Heart right ventricle (tissue), 16 donors: ENCODE results near the gene CWC27. TPM values are rescaled to one million over a fixed set of nuclear protein-coding genes. Genes with fewer than 3 reads are reported as not detected.

Source experiments
- ATAC-seq, 8 donors: fragments of 200-7000 bp; cut with Tn5 transposase; one replicate each; pipeline ENCODE4 v1.9.1; 2020; ENCODE audit warnings: mild to moderate bottlenecking in 8 of 8, moderate library complexity in 8 of 8, moderate number of reproducible peaks in 1 of 8
- DNase-seq, 2 donors: peaks; one replicate each; pipeline ENCODE4 v3.0.0-alpha.2; 2020
- H3K27ac ChIP-seq, 10 donors: fragments of 200-600 bp; sonication (generic) in 2 of 10; one replicate each; pipeline versions ENCODE4 v1.5.0 to v1.8.0; 2020 to 2022; ENCODE audit warnings: mild to moderate bottlenecking in 3 of 10
- H3K27me3 ChIP-seq, 7 donors: fragments of 200-600 bp; one replicate each; pipeline ENCODE4 v1.8.0; 2021 to 2022; ENCODE audit warnings: mild to moderate bottlenecking in 2 of 7
- H3K36me3 ChIP-seq, 9 donors: fragments of 200-600 bp; sonication (generic) in 1 of 9; one replicate each; pipeline versions ENCODE4 v1.5.0 to v1.8.0; 2020 to 2022; ENCODE audit warnings: mild to moderate bottlenecking in 2 of 9
- H3K4me1 ChIP-seq, 9 donors: fragments of 200-600 bp; sonication (generic) in 1 of 9; one replicate each; pipeline versions ENCODE4 v1.5.0 to v1.8.0; 2020 to 2022; ENCODE audit warnings: mild to moderate bottlenecking in 4 of 9
- H3K4me3 ChIP-seq, 10 donors: fragments of 200-600 bp; sonication (generic) in 2 of 10; one replicate each; pipeline versions ENCODE4 v1.5.0 to v1.8.0; 2020 to 2022; ENCODE audit warnings: mild to moderate bottlenecking in 7 of 10, moderate library complexity in 2 of 10
- H3K9me3 ChIP-seq, 11 donors: fragments of 200-600 bp in 10 of 11; sonication (generic) in 2 of 11; one replicate each; pipeline versions ENCODE4 v1.5.0 to v1.8.0; 2013 to 2022; ENCODE audit warnings: mild to moderate bottlenecking in 2 of 11, control low read depth in 1 of 11, moderate library complexity in 1 of 11
- WGBS, 2 donors: extraction: QIAGEN DNeasy Blood & Tissue Kit; methylation state at CpG; one replicate each; pipeline ENCODE4 v1.1.7; 2013; ENCODE audit warnings: inconsistent platforms in 1 of 2; 5-methylcytosine and 5-hydroxymethylcytosine counted together
- intact Hi-C, 10 donors: fragments of 100-400 bp; cut with DNase I; formaldehyde crosslinking; loops; one replicate each; pipeline versions ENCODE4 v1.11.1 to v1.14.2; 2022
- polyA plus RNA-seq, 2 donors: library from polyadenylated mRNA; stranded (reverse); fragments of 200-250 nt; gene quantifications; one replicate each; pipeline ENCODE4 v1.2.3, GENCODE V29; 2013
- total RNA-seq, 10 donors: library from RNA; stranded (reverse); fragmentation: NEBNext Ultra II Directional in 3 of 10; extraction: Animal tissue kit (Norgen Biotek cat#: 25700) in 3 of 10; gene quantifications; one replicate each; pipeline versions ENCODE4 v1.2.1 to v1.2.4, GENCODE V29; 2021 to 2023
- TF ChIP-seq, protein P1 (sequence below), 9 donors: fragments of 200-600 bp; sonication (generic) in 2 of 9; IDR thresholded peaks; one replicate each; pipeline versions ENCODE4 v1.5.0 to v1.8.0; 2021 to 2022; ENCODE audit warnings: antibody characterized with exemption in 9 of 9, mild to moderate bottlenecking in 5 of 9, moderate library complexity in 1 of 9
- donor health status: Arrhythmogenic right ventricular cardiomyopathy.
- donor health status: ischemic (EF 13 %, LVEDD 7.1; RV severe dilation, severe dysfunction).
- donor health status: healthy with polysubstance abuse.
- donor health status: DM: no; HTN: yes; CAD: no.
- donor health status: DM: no; HTN: no; CAD: no.
- donor health status: ischemic (EF 25% LVEDD 6.9; RV normal size, moderate dysfunction).
- donor health status: ischemic (EF 25% LVEDD 5.7; RV mildly dilated, moderate dysfunction).
- donor health status: healthy.
- donor health status: DM: yes; HTN: yes; CAD: no.
- donor health status: Ischemic cardiomyopathy.
- donor health status: ischemic (EF 35%, LVEDD 5.7; RV mildly dilated, moderate dysfunction).
- donor health status: nonischemic (EF 11% LVEDD 7.7; RV severe dilation, severe dysfunction).
- donor health status: DM: yes; HTN: yes; CAD: no.
- donor health status: PGD.
- donor health status: ischemic (EF 29% LVEDD 5.4; RV normal size, mild dysfunction).
- donor health status: nonischemic (EF 23%, LVEDD 6.1; RV moderate dilation, normal function).

CWC27 gene
- total and polyA plus RNA-seq, 12 donors, result 18.7 to 32.1 (median 23.5) TPM

DNA sequence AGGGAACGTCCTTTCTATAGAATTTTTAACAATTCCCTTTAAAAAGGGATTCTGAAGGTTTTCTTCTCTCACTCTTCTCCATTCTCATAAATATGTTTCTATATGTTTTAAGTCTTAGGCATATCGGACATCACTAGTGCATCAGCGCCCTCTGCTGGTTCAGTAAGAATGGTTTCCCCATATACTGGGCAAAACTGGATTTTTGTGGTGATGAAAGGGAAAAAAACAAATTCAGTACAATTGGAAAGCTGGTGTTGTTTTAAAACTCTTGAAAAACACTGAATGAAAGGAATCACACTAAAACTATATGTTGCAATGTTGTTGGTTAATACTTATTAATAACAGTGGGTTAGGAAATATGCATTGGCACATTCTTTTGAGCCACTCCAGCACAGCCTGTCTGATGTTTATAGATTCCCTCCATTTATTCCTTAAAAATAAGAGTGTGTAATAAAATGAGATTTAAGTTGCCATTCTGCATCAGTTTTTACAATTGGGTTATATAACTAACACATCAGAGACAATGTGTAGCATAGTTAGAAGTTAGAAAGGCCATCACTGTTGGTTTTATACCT, 15.8 kb downstream of the CWC27 start:
- Histone ChIP-seq H3K36me3 (peaks cover 0 to 65% (median 0%) of the 10 kb centered on the region in 9 donors), H3K27ac (no peak overlapping the region), H3K9me3 (no peaks in the 10 kb centered on the region), H3K27me3 (no peaks in the 10 kb centered on the region), H3K4me1 (no peaks in the 10 kb centered on the region), H3K4me3 (no peak overlapping the region)
- TF ChIP-seq, protein P1, sequence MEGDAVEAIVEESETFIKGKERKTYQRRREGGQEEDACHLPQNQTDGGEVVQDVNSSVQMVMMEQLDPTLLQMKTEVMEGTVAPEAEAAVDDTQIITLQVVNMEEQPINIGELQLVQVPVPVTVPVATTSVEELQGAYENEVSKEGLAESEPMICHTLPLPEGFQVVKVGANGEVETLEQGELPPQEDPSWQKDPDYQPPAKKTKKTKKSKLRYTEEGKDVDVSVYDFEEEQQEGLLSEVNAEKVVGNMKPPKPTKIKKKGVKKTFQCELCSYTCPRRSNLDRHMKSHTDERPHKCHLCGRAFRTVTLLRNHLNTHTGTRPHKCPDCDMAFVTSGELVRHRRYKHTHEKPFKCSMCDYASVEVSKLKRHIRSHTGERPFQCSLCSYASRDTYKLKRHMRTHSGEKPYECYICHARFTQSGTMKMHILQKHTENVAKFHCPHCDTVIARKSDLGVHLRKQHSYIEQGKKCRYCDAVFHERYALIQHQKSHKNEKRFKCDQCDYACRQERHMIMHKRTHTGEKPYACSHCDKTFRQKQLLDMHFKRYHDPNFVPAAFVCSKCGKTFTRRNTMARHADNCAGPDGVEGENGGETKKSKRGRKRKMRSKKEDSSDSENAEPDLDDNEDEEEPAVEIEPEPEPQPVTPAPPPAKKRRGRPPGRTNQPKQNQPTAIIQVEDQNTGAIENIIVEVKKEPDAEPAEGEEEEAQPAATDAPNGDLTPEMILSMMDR (IDR thresholded peaks at IDR 0.05), result peak; percentile 61 to 93 (median 88)
- ATAC-seq, result peak in 7 of 8 donors; percentile 38 to 73 (median 58)
- DNase-seq, result peak; percentile 14 to 72
- 2 to 3% methylated on average over 3 of the region's 3 CpGs for WGBS, 2 donors
- intact Hi-C loops, result loop anchor here in 9 of 10 donors (1.0 to 10.0 kb wide), 4 partner anchors 149 to 640 kb away; no protein-coding TSS in a partner anchor

DNA sequence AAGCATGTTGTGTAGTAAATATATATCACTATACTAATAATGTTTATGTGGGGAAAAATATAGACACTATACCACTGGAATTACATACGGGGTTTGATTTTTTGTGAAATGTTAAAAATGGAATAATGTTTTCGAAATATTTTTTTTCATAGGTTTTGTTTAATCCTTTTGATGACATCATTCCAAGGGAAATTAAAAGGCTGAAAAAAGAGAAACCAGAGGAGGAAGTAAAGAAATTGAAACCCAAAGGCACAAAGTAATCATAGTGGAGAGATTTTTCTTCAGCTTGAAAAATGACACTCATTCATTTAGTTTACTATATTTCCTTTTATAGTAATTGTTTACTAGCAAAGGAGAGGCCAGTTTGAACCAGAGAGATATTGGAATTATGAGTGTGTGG, 17.6 kb downstream of the CWC27 start:
- DNase-seq (no peak), ATAC-seq (no peak)
- TF ChIP-seq, protein P1 (IDR thresholded peaks at IDR 0.05), result no peak
- intact Hi-C loops, result loop anchor here in 1 of 10 donors (10.0 kb wide), 1 partner anchor 642 kb away; no protein-coding TSS in a partner anchor
- 92 to 95% methylated on average over 2 of the region's 2 CpGs for WGBS, 2 donors
- H3K4me3 ChIP-seq, result no peak overlapping the region
- no peaks in the 10 kb centered on the region for H3K27me3 ChIP-seq
- peaks cover 0 to 84% (median 0%) of the 10 kb centered on the region in 9 donors for H3K36me3 ChIP-seq
- no peak overlapping the region for H3K27ac ChIP-seq
- no peaks in the 10 kb centered on the region for H3K4me1 ChIP-seq
- no peaks in the 10 kb centered on the region for H3K9me3 ChIP-seq

DNA sequence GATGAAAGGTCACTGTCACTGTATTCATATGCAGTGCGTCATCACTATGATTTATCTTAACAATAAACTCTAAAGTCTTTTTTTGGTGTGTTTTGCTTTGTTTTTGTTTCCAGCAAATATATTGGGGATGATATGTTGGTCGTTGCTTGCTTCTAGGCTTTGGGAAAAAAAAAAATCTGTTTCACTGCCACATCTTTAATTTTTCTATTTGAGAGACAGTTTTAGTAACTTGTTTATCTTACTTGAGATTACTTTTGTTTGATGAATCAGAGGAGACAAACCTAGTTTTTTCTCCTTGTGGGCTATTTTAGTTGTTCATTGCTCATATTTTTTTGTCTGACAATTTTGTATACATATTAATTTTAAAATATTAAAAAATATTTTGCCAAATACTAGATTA, 19.4 kb downstream of the CWC27 start:
- Histone ChIP-seq H3K36me3 (peaks cover 0 to 71% (median 0%) of the 10 kb centered on the region in 9 donors), H3K9me3 (no peaks in the 10 kb centered on the region), H3K4me1 (peaks cover 0 to 6% (median 0%) of the 10 kb centered on the region in 9 donors), H3K27ac (no peak overlapping the region), H3K4me3 (no peak overlapping the region), H3K27me3 (no peaks in the 10 kb centered on the region)
- intact Hi-C loops, result loop anchor here in 1 of 10 donors (10.0 kb wide), 1 partner anchor 643 kb away; no protein-coding TSS in a partner anchor
- WGBS, 2 donors, result 83 to 84% methylated on average over 2 of the region's 2 CpGs
- TF ChIP-seq, protein P1 (IDR thresholded peaks at IDR 0.05), result no peak
- no peak for DNase-seq
- no peak for ATAC-seq

DNA sequence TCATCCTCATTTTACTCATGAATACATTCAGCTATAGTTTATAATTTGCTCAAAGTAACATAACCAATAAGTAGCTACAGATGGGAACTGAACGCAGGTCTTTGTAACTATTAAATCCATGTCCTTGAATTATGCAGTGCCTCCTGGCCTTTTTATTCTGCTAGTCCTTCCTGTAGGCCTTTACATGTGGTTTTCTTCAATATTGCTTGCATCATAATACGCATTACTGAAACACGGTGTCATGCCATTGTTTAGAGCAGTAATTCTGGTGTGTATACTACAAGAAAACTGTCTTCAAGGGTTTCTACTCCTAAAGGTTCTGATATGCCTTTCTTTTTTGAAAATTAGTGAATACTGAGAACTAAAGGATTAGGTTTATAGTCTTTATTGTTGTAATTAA, 20.7 kb downstream of the CWC27 start:
- peaks cover 0 to 60% (median 0%) of the 10 kb centered on the region in 9 donors for H3K36me3 ChIP-seq
- TF ChIP-seq, protein P1 (IDR thresholded peaks at IDR 0.05), result no peak
- H3K27ac ChIP-seq, result no peak overlapping the region
- H3K9me3 ChIP-seq, result no peaks in the 10 kb centered on the region
- DNase-seq, result no peak
- no peak overlapping the region for H3K4me3 ChIP-seq
- H3K27me3 ChIP-seq, result no peaks in the 10 kb centered on the region
- ATAC-seq, result no peak
- intact Hi-C loops, result loop anchor here in 1 of 10 donors (10.0 kb wide), 1 partner anchor 645 kb away; no protein-coding TSS in a partner anchor
- peaks cover 0 to 16% (median 0%) of the 10 kb centered on the region in 9 donors for H3K4me1 ChIP-seq
- 91 to 93% methylated on average over 3 of the region's 3 CpGs for WGBS, 2 donors
